Stimulated activated CD8-positive, alpha-beta memory T cell treated with anti-CD3 and anti-CD28 coated beads, Interleukin-4, amount 100 ng/mL, for 4 hours (primary cell): Measurements from ENCODE around the gene NSUN6.
"Not testable (repeated sequence)": the region's sequence is repeated elsewhere in the genome, so short reads cannot be mapped to it uniquely, and the experiment has no call there.

ENCODE experiments used
- DNase-seq, 2 donors: peaks; one replicate each; pipeline ENCODE4 v3.0.0-alpha.2; 2020; ENCODE audit warnings: low read depth in 2 of 2, low spot score in 1 of 2

The NSUN6 gene

DNA sequence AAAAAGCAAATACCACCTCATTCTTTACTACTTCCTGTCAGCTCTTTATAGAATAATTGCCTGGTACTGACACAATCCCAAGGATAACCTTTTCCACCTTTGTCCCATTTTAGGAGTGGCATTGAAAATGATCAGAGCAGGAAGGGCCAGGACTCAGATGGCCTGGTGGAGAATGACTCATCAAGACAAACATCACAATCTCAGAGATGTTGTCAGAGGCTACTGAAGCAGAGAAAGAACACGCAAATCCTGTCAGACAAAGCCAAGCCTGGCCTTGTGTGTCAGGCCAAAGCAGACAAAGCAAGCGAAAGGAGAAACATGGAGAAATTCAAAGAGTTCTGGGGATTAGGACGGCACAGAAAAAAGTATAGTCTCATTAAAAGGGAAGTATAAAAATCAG, 40.9 kb downstream of the NSUN6 start:
- no peak for DNase-seq

DNA sequence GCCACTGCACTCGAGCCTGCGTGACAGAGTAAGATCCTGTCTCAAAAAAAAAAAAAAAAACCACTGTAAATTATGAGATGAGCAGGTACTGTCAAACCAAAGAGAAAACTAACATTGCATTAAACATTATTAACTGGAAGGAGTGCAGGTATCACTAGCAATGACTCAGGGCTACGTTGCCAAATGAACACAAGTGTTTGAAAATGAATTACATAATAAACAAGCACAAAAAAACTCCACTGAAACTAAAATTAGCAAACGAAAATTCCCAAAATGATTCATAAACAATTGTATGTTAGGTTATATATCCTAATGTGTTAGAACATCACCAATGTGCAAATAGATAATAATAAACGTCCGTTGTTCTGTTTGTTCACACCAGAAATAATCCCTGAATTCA, 42.8 kb downstream of the NSUN6 start:
- no peak for DNase-seq

DNA sequence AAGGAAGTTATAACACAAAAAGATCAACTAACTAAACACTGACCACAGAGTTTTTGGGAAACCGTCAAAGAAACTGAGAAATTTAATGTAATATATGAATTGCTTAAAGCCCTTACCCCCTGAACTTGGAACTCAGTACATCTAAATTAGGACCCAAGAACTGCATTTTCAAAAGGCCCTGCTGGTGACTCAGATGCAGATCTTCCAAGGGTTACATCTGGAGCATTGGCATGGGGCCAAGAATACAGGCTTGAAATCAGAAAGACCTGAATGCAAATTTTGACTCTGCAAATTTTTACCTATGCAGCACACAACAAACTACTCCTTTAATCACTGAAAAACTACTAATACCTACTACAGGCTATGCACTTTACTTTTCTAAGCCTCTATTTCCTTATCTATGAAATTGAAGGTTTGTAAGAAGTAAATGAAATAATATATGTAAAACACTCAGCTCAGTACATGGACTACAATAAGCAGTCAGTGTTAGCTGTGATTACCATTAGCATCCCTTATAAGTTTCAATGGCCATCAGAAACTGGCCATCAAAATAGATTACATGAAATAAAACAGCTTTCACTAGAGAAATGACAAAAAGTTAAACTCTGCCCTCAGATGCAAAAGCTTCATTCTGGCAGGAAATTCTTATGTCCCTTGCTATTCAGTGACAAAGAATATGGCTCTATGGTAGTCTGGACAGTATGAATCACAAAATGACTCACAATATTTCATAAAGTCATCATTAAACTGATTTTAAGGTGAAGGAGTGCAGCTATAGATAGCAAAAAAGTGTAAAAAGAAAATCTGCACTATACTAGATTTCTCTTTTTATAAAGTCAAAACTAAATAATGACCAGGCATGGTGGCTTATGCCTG, 43.6 kb downstream of the NSUN6 start:
- DNase-seq = no peak

GRCh38 chr10:18606051-18606695, 45.2 kb downstream of the NSUN6 start:
- no peak for DNase-seq

- DNase-seq = no peak
These were observed 50.1 kb downstream of the NSUN6 start for GRCh38 chr10:18601321-18601720.

DNA sequence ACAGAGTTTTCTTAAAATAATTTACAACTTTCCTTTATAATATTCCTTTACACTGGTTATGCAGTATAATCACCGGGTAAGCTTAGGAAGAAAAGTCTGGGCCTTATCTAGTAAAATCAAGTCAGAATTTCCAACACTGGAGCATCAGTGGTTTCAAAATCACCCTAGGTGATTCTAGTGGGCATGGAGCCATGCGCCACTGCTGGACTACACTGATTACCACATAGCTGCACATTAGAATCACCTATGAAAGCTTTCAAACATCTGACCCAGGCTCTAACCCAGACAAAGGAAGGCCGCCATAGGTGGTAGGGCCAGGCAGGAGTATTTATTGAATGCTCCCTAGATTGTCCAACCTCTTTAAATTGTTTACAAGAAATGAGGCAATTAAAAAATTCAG, 52.0 kb downstream of the NSUN6 start:
- no peak for DNase-seq

GRCh38 chr10:18594574-18595156, 56.7 kb downstream of the NSUN6 start:
- no peak for DNase-seq

- not testable (repeated sequence) for DNase-seq
These were observed 60.2 kb downstream of the NSUN6 start for GRCh38 chr10:18591141-18591540.

- not testable (repeated sequence) for DNase-seq
These were observed 64.8 kb downstream of the NSUN6 start for GRCh38 chr10:18586637-18587036.

DNA sequence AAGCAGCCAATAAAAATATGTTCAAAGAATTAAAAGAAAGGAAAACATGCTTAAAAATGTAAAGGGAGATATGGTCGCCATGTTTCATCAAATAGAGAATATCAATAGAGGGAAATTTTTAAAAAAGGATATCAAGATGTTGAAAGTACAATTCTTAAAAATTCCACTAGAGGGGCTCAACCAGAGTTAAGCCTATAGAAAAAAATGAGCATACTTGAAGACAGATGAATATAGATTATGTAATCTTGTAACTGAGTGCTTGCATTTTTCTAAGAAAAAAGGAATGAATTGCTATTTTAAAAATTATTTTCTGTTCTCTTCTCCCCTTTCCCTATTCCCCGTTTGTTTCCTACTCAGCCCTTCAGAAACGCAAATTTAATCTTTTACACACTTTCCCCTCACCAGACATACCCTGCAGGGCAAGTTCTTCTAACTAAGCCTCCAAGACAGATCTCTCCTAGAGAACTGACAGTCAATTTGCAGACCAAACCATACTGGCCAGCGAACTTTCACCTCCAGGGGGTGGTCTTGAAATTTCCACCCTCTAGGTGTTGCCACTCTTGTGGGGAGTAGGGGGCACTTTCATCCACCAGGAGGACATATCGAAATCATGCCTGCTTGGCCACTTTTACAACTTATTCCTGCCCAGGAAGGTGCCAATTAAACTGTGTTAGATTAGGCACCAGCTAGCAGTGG, 67.7 kb downstream of the NSUN6 start:
- DNase-seq = no peak

GRCh38 chr10:18582803-18583202, 68.6 kb downstream of the NSUN6 start:
- DNase-seq = no peak

GRCh38 chr10:18577823-18578685, 73.3 kb downstream of the NSUN6 start:
- DNase-seq = no peak

GRCh38 chr10:18576586-18576985, 74.8 kb downstream of the NSUN6 start:
- DNase-seq = no peak

GRCh38 chr10:18572959-18573561, 78.3 kb downstream of the NSUN6 start:
- DNase-seq = no peak

DNA sequence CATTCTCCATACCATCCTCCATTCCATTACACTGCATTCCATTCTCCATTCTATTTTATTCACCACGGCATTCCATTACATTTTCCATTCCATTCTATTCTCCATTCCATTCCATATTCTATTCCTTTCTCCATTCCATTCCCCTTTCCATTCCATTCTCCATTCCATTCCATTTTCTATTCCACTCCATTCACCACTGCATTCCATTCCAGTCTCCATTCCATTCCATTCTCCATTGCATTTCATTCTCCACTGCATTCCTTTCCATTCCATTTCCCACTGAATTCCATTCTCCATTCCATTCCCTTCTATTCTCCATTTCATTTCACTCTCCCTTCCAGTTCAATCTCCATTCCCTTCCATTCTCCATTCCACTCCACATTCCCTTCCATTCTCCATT, 79.6 kb downstream of the NSUN6 start:
- DNase-seq = no peak

DNA sequence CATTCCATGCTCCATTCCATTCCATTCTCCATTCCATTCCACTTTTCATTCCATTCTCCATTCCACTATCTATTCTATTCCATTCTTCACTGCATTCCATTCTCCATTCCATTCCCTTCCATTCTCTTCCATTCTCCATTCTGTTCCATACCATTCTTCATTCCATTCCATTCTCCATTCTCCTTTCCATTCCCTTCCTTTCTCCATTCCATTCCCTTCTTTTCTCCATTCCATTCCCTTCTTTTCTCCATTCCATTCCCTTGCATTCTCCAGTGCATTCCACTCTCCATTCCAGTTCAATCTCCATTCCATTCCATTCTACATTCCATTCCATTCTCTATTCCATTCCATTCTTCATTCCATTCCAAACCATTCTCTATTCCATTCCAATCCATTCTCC, 80.3 kb downstream of the NSUN6 start:
- no peak for DNase-seq

GRCh38 chr10:18570386-18570785, 81.0 kb downstream of the NSUN6 start:
- not testable (repeated sequence) for DNase-seq

DNA sequence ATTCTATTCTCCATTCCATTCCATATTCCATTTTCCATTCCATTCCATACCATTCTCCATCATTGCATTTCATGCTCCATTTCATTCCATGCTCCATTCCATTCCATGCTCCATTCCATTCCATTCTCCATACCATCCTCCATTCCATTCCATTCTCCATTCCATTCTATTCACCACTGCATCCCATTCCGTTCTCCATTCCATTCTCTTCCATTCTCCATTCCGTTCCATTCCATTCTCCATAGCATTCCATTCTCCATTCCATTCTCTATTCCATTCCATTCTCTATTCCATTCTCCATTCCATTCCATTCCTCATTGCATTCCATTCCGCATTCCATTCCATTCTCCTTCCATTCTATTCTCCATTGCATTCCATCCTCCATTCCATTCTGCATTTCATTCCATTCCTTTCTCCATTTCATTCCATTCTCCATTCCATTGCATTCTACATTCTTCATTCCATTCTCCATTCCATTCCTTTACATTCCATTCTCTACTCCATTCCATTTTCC, 84.0 kb downstream of the NSUN6 start:
- no peak for DNase-seq

DNA sequence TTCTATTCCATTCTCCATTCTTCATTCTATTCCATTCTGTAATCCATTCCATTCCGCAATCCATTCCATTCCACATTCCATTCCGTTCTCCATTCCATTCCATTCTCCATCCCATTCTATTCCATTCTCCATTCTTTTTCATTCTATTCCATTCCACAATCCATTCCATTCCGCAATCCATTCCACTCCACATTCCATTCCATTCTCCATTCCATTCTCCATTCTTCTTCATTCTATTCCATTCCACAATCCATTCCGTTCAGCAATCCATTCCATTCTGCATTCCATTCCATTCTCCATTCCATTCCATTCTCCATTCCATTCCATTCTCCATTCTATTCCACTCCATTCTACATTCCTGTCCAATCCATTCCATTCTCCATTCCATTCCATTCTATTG, 85.2 kb downstream of the NSUN6 start:
- no peak for DNase-seq

- DNase-seq = no peak
These were observed 86.4 kb downstream of the NSUN6 start for GRCh38 chr10:18565006-18565405.
